Kidney (tissue), 14 donors: ENCODE data around the gene KMT2C. TPM values are rescaled to one million over a fixed set of nuclear protein-coding genes. Genes with fewer than 3 reads are reported as not detected.

Source experiments
- DNase-seq, 5 donors: peaks; one replicate each; pipeline ENCODE4 v3.0.0-alpha.2; 2013 to 2020
- FAIRE-seq: peaks from 2 replicates; lab custom pipeline; 2012; peaks lifted over from hg19 to GRCh38; lab: Jason Lieb, UNC
- H3K27ac ChIP-seq, 2 donors: one replicate each; pipeline ENCODE4 v1.7.0; 2013; ENCODE audit warnings: low read depth in 2 of 2, low read length in 2 of 2, inconsistent platforms in 1 of 2
- H3K27me3 ChIP-seq: one replicate; pipeline ENCODE4 v1.7.1; 2013; ENCODE audit warnings: low read length, inconsistent platforms; ENCODE audit not compliant: control insufficient read depth, insufficient read depth
- H3K36me3 ChIP-seq, 3 donors: one replicate each; pipeline versions ENCODE4 v1.7.0 to v1.7.1; 2013; ENCODE audit warnings: low read length in 3 of 3, control low read depth in 1 of 3, inconsistent platforms in 1 of 3; ENCODE audit not compliant: insufficient read depth in 3 of 3, control insufficient read depth in 2 of 3
- H3K4me1 ChIP-seq, 3 donors: one replicate each; pipeline versions ENCODE4 v1.7.0 to v1.7.1; 2013; ENCODE audit warnings: low read length in 3 of 3, inconsistent platforms in 1 of 3, low read depth in 1 of 3; ENCODE audit not compliant: control insufficient read depth in 2 of 3, insufficient read depth in 2 of 3
- H3K4me3 ChIP-seq, 3 donors: one replicate each; pipeline versions ENCODE4 v1.7.0 to v1.8.1; 2013; ENCODE audit warnings: low read length in 3 of 3, control low read depth in 1 of 3, inconsistent platforms in 1 of 3
- H3K9ac ChIP-seq, 3 donors: one replicate each; pipeline versions ENCODE4 v1.7.0 to v1.7.1; 2013; ENCODE audit warnings: low read length in 3 of 3, control low read depth in 1 of 3, inconsistent platforms in 1 of 3
- H3K9me3 ChIP-seq, 3 donors: one replicate each; pipeline versions ENCODE4 v1.7.0 to v1.7.1; 2013; ENCODE audit warnings: low read length in 3 of 3, control low read depth in 1 of 3, inconsistent platforms in 1 of 3; ENCODE audit not compliant: control insufficient read depth in 2 of 3, insufficient read depth in 1 of 3
- intact Hi-C: fragments of 100-400 bp; cut with DNase I; formaldehyde crosslinking; loops from one replicate; pipeline ENCODE4 v1.11.1; 2022
- polyA plus RNA-seq: library from polyadenylated mRNA; stranded (reverse); fragments of 350-450 nt; fragmentation: Illumina TruSeq; extraction: RNeasy Lipid Tissue Mini Kit (QIAGEN cat#74804); gene quantifications from one replicate; pipeline ENCODE4 v1.2.3, GENCODE V29; 2014; ENCODE audit warnings: low read depth, low replicate concordance; ENCODE audit not compliant: insufficient read depth
- total RNA-seq: library from RNA; stranded (reverse); fragmentation: NEBNext Ultra II Directional; extraction: Animal tissue kit (Norgen Biotek cat#: 25700); gene quantifications from one replicate; pipeline ENCODE4 v1.2.1, GENCODE V29; 2021
- TF ChIP-seq, protein P1 (sequence below): IDR thresholded peaks from 3 replicates; pipeline ENCODE4 v1.5.1; 2012; ENCODE audit warnings: mild to moderate bottlenecking, moderate library complexity, borderline replicate concordance; ENCODE audit not compliant: insufficient read depth; ENCODE audit errors: extremely low read depth
- donor health status: control.
- donor health status: control.
- donor health status: control.
- donor health status: control.
- donor health status: control.
- donor health status: DM: yes; HTN: yes; CAD: no.
- donor health status: Normal renal cell carcinoma (clear cell type).

Gene KMT2C
- total and polyA plus RNA-seq, 2 donors from 2014 or later = 4.8 to 102 TPM

- FAIRE-seq (no peak), DNase-seq (no peak)
- Histone ChIP-seq H3K9me3 (no peaks in the 10 kb centered on the region), H3K4me1 (no peaks in the 10 kb centered on the region), H3K27me3 (no peaks in the 10 kb centered on the region), H3K27ac (no peak overlapping the region), H3K36me3 (peaks cover 5 to 54% (median 12%) of the 10 kb centered on the region in 3 donors), H3K4me3 (no peak overlapping the region), H3K9ac (no peak overlapping the region)
- intact Hi-C loops = no loop called here
- TF ChIP-seq, protein P1, sequence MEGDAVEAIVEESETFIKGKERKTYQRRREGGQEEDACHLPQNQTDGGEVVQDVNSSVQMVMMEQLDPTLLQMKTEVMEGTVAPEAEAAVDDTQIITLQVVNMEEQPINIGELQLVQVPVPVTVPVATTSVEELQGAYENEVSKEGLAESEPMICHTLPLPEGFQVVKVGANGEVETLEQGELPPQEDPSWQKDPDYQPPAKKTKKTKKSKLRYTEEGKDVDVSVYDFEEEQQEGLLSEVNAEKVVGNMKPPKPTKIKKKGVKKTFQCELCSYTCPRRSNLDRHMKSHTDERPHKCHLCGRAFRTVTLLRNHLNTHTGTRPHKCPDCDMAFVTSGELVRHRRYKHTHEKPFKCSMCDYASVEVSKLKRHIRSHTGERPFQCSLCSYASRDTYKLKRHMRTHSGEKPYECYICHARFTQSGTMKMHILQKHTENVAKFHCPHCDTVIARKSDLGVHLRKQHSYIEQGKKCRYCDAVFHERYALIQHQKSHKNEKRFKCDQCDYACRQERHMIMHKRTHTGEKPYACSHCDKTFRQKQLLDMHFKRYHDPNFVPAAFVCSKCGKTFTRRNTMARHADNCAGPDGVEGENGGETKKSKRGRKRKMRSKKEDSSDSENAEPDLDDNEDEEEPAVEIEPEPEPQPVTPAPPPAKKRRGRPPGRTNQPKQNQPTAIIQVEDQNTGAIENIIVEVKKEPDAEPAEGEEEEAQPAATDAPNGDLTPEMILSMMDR = no peak
Measured at GRCh38 chr7:152107945-152108344, 327.9 kb downstream of the KMT2C start.

GRCh38 chr7:152106990-152107389 is 328.8 kb downstream of the KMT2C start:
- TF ChIP-seq, protein P1 = no peak
- no peaks in the 10 kb centered on the region for H3K27me3 ChIP-seq
- intact Hi-C loops = no loop called here
- no peak for DNase-seq
- H3K27ac ChIP-seq = no peak overlapping the region
- no peaks in the 10 kb centered on the region for H3K9me3 ChIP-seq
- no peak overlapping the region for H3K9ac ChIP-seq
- peaks cover 5 to 55% (median 14%) of the 10 kb centered on the region in 3 donors for H3K36me3 ChIP-seq
- H3K4me1 ChIP-seq = no peaks in the 10 kb centered on the region
- no peak for FAIRE-seq
- H3K4me3 ChIP-seq = no peak overlapping the region

DNA sequence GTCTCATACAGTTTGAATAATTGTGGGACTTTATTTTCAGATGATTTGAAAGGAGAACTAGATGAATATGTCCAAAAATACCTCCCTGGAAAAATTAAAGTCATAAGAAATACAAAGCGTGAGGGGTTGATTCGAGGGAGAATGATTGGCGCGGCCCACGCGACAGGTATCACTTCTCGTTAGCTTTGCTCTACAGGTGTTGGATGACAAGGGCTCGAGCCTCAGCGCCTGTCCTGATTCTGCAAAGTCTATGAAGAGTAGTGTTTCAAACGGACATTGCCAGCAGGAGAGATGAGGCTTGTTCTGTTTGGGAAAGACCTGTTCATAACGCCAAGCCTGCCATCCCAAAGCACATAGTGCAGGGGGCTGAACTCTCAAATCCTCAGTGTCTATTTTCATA is 330.6 kb downstream of the KMT2C start:
- Histone ChIP-seq H3K36me3 (peaks cover 3 to 49% (median 18%) of the 10 kb centered on the region in 3 donors), H3K4me3 (no peak overlapping the region), H3K4me1 (no peaks in the 10 kb centered on the region), H3K27me3 (no peaks in the 10 kb centered on the region), H3K9ac (no peak overlapping the region), H3K27ac (no peak overlapping the region), H3K9me3 (no peaks in the 10 kb centered on the region)
- FAIRE-seq = no peak
- TF ChIP-seq, protein P1 = no peak
- no peak for DNase-seq
- intact Hi-C loops = no loop called here

DNA sequence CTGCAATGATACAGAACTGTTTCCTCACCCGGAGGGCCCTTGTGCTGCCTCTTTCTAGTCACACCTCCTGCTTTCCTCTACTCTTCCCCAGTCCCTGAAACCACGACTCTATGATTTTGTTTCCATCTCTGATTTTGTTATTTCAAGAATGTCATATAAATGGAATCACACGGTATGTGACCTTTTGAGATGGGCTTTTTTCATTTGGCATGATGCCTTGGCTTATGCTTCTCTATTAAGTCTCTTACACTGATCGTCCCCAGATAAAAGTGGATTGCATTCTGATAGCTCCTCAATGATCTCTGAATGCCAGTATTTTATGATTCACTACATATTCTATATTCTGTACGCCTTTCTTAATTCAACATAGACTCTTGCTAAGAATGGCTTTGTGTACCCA is 332.1 kb downstream of the KMT2C start:
- H3K4me3 ChIP-seq = no peak overlapping the region
- no peak overlapping the region for H3K27ac ChIP-seq
- no peak for FAIRE-seq
- intact Hi-C loops = no loop called here
- H3K27me3 ChIP-seq = no peaks in the 10 kb centered on the region
- TF ChIP-seq, protein P1 = no peak
- no peaks in the 10 kb centered on the region for H3K9me3 ChIP-seq
- no peak for DNase-seq
- H3K9ac ChIP-seq = no peak overlapping the region
- peaks cover 3 to 42% (median 13%) of the 10 kb centered on the region in 3 donors for H3K36me3 ChIP-seq
- no peaks in the 10 kb centered on the region for H3K4me1 ChIP-seq
